Neuronal stem cell (in vitro differentiated cells): ENCODE data around the gene FGD2.

Experiments used
- DNase-seq: peaks from one replicate; pipeline ENCODE4 v3.0.0-alpha.2; 2013; ENCODE audit warnings: low spot score
- H2AFZ ChIP-seq: one replicate; pipeline ENCODE4 v1.6.1; 2013; ENCODE audit warnings: mild to moderate bottlenecking, low read length, inconsistent platforms
- H2AK5ac ChIP-seq: 2 replicates; pipeline ENCODE4 v1.6.1; 2013; ENCODE audit warnings: low read depth, mild to moderate bottlenecking, inconsistent platforms, low read length, moderate library complexity, mixed read lengths
- H2BK120ac ChIP-seq: 2 replicates; pipeline ENCODE4 v1.6.1; 2013; ENCODE audit warnings: low read depth, mild to moderate bottlenecking, inconsistent platforms, low read length, moderate library complexity, mixed read lengths
- H2BK12ac ChIP-seq: one replicate; pipeline ENCODE4 v1.6.1; 2013; ENCODE audit warnings: low read length, inconsistent platforms
- H2BK15ac ChIP-seq: 2 replicates; pipeline ENCODE4 v1.6.1; 2013; ENCODE audit warnings: mild to moderate bottlenecking, low read length, inconsistent platforms, mixed read lengths
- H2BK5ac ChIP-seq: one replicate; pipeline ENCODE4 v1.6.1; 2013; ENCODE audit warnings: inconsistent platforms, mild to moderate bottlenecking, low read length, moderate library complexity
- H3K14ac ChIP-seq: one replicate; pipeline ENCODE4 v1.6.1; 2013; ENCODE audit warnings: low read length, inconsistent platforms
- H3K18ac ChIP-seq: 2 replicates; pipeline ENCODE4 v1.6.1; 2013; ENCODE audit warnings: low read length, inconsistent platforms
- H3K23ac ChIP-seq: 2 replicates; pipeline ENCODE4 v1.6.1; 2013; ENCODE audit warnings: low read depth, mild to moderate bottlenecking, mixed read lengths, low read length, inconsistent platforms; ENCODE audit not compliant: poor library complexity
- H3K27ac ChIP-seq: replicated peaks from 3 replicates; pipeline ENCODE4 v1.5.1; 2013; ENCODE audit warnings: low read length, inconsistent platforms
- H3K27me3 ChIP-seq, 3 experiments: 2 replicates each; pipeline ENCODE4 v1.6.1; 2013; ENCODE audit warnings: low read length in 3 of 3, mild to moderate bottlenecking in 2 of 3, inconsistent platforms in 1 of 3, low read depth in 1 of 3, mixed read lengths in 1 of 3, moderate library complexity in 1 of 3; ENCODE audit not compliant: control insufficient read depth in 3 of 3, insufficient read depth in 3 of 3
- H3K36me3 ChIP-seq, 2 donors: replicated peaks in 1 of 2; 2 replicates each; pipeline ENCODE4 v1.6.1; 2013; ENCODE audit warnings: low read length in 2 of 2; ENCODE audit not compliant: control insufficient read depth in 2 of 2, insufficient read depth in 2 of 2
- H3K4ac ChIP-seq: 2 replicates; pipeline ENCODE4 v1.6.1; 2013; ENCODE audit warnings: inconsistent platforms, mild to moderate bottlenecking, low read length, moderate library complexity
- H3K4me1 ChIP-seq, 2 donors: 1 replicate in 1 of 2; 2 replicates in 1 of 2; pipeline ENCODE4 v1.6.1; 2013; ENCODE audit warnings: low read length in 2 of 2, low read depth in 1 of 2; ENCODE audit not compliant: control insufficient read depth in 2 of 2, insufficient read depth in 1 of 2
- H3K4me2 ChIP-seq: one replicate; pipeline ENCODE4 v1.6.1; 2013; ENCODE audit warnings: mild to moderate bottlenecking, low read length, inconsistent platforms; ENCODE audit not compliant: insufficient read depth, poor library complexity, severe bottlenecking
- H3K4me3 ChIP-seq, 2 donors: 2 replicates each; pipeline ENCODE4 v1.5.1; 2013; ENCODE audit warnings: low read length in 2 of 2, mild to moderate bottlenecking in 2 of 2, inconsistent platforms in 1 of 2, moderate library complexity in 1 of 2
- H3K79me1 ChIP-seq: one replicate; pipeline ENCODE4 v1.6.1; 2013; ENCODE audit warnings: low read depth, mild to moderate bottlenecking, inconsistent platforms, low read length, moderate library complexity
- H3K9ac ChIP-seq: one replicate; pipeline ENCODE4 v1.6.1; 2013; ENCODE audit warnings: mild to moderate bottlenecking, low read depth, low read length, inconsistent platforms; ENCODE audit not compliant: poor library complexity
- H3K9me3 ChIP-seq, 2 donors: replicated peaks in 1 of 2; 2 replicates each; pipeline versions ENCODE3 to v1.6.1; 2013; ENCODE audit warnings: low read length in 2 of 2, mild to moderate bottlenecking in 2 of 2, inconsistent platforms in 1 of 2, low read depth in 1 of 2, mixed read lengths in 1 of 2, moderate library complexity in 1 of 2; ENCODE audit not compliant: control insufficient read depth in 2 of 2, insufficient read depth in 1 of 2
- H4K8ac ChIP-seq: one replicate; pipeline ENCODE4 v1.6.1; 2013; ENCODE audit warnings: low read depth, mild to moderate bottlenecking, inconsistent platforms, low read length, moderate library complexity
- H4K91ac ChIP-seq: one replicate; pipeline ENCODE4 v1.6.1; 2013; ENCODE audit warnings: low read length, low read depth, mild to moderate bottlenecking, inconsistent platforms; ENCODE audit not compliant: poor library complexity
- WGBS, 2 donors: extraction: QIAGEN DNeasy Blood & Tissue Kit; methylation state at CpG; one replicate each; pipeline ENCODE4 v1.1.7; 2013; ENCODE audit warnings: missing lambda C conversion rate in 2 of 2, mixed read lengths in 1 of 2; ENCODE audit not compliant: insufficient read length in 2 of 2, insufficient replicate concordance in 1 of 2; ENCODE audit errors: extremely low coverage in 2 of 2; 5-methylcytosine and 5-hydroxymethylcytosine counted together

The FGD2 gene

DNA sequence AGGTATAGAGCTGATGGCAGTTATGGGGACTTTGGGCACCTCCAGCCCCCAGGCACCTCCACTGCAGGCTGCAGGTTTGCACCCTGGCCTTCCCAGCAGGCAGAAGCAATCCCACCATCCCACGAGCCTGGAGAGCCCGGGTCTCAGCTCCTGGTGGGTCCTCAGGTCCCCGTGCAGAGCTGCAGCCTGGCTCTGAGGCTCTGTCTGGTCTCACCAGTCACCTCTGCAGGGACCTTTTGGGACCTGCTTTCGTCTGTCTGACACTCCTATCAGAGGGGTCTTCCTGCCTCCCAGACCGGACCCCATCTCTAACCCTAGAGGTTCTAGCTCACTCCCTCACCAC, 41.9 kb downstream of the FGD2 start:
- H3K27me3 ChIP-seq, result no peaks in the 10 kb centered on the region

GRCh38 chr6:37047689-37048402, 42.4 kb downstream of the FGD2 start:
- H3K27me3 ChIP-seq, result no peaks in the 10 kb centered on the region
- no peak overlapping the region for H2BK12ac ChIP-seq
- WGBS, 2 donors, result no CpG with 5 or more reads among the region's 10 CpGs

More for the DNA sequence above, 41.9 kb downstream of the FGD2 start:
- peaks cover 8 to 14% of the 10 kb centered on the region in 2 donors for H3K4me1 ChIP-seq
- no CpG with 5 or more reads among the region's 5 CpGs for WGBS, 2 donors
- no peak overlapping the region for H3K4me3 ChIP-seq
- no peak overlapping the region for H2BK5ac ChIP-seq
- no peaks in the 10 kb centered on the region for H3K9me3 ChIP-seq
- no peak overlapping the region for H4K8ac ChIP-seq
- no peak overlapping the region for H2AK5ac ChIP-seq
- H4K91ac ChIP-seq, result no peak overlapping the region
- no peak overlapping the region for H3K18ac ChIP-seq
- H3K4ac ChIP-seq, result no peak overlapping the region
- H3K79me1 ChIP-seq, result no peaks in the 10 kb centered on the region
- H2BK120ac ChIP-seq, result no peak overlapping the region
- no peak for DNase-seq
- H2BK15ac ChIP-seq, result no peak overlapping the region
- no peak overlapping the region for H3K4me2 ChIP-seq
- no peak overlapping the region for H3K23ac ChIP-seq
- H3K14ac ChIP-seq, result no peak overlapping the region
- no peak overlapping the region for H2AFZ ChIP-seq
- no peak overlapping the region for H3K9ac ChIP-seq
- H3K36me3 ChIP-seq, result no peaks in the 10 kb centered on the region
- H3K27ac ChIP-seq, result no peak overlapping the region
- H2BK12ac ChIP-seq, result no peak overlapping the region

GRCh38 chr6:37048403-37048850, 43.0 kb downstream of the FGD2 start:
- Histone ChIP-seq H2AK5ac (no peak overlapping the region), H3K4me1 (peaks cover 8 to 14% of the 10 kb centered on the region in 2 donors), H2BK12ac (no peak overlapping the region), H3K14ac (no peak overlapping the region), H2BK15ac (no peak overlapping the region), H3K9ac (no peak overlapping the region), H3K27ac (no peak overlapping the region), H2AFZ (no peak overlapping the region), H3K9me3 (no peaks in the 10 kb centered on the region), H4K8ac (no peak overlapping the region), H3K4me3 (no peak overlapping the region), H3K18ac (no peak overlapping the region), H3K36me3 (no peaks in the 10 kb centered on the region), H3K4ac (no peak overlapping the region), H3K79me1 (no peaks in the 10 kb centered on the region), H2BK5ac (peak overlapping the region; percentile 27), H3K23ac (no peak overlapping the region), H2BK120ac (no peak overlapping the region), H3K27me3 (no peaks in the 10 kb centered on the region), H3K4me2 (no peak overlapping the region), H4K91ac (no peak overlapping the region)
- no CpG with 5 or more reads among the region's 3 CpGs for WGBS, 2 donors
- DNase-seq, result no peak

More at GRCh38 chr6:37047689-37048402, 42.4 kb downstream of the FGD2 start:
- Histone ChIP-seq H4K8ac (no peak overlapping the region), H3K4ac (no peak overlapping the region), H3K4me3 (no peak overlapping the region), H2AK5ac (no peak overlapping the region), H4K91ac (no peak overlapping the region), H3K9me3 (no peaks in the 10 kb centered on the region), H3K18ac (no peak overlapping the region), H3K4me2 (no peak overlapping the region), H2BK15ac (no peak overlapping the region), H2BK120ac (no peak overlapping the region), H3K79me1 (no peaks in the 10 kb centered on the region), H3K23ac (no peak overlapping the region), H3K9ac (no peak overlapping the region), H3K4me1 (peaks cover 8 to 14% of the 10 kb centered on the region in 2 donors), H2BK5ac (no peak overlapping the region), H3K14ac (no peak overlapping the region), H3K27ac (no peak overlapping the region), H2AFZ (no peak overlapping the region), H3K36me3 (no peaks in the 10 kb centered on the region)
- DNase-seq, result no peak

GRCh38 chr6:37048851-37049757, 43.6 kb downstream of the FGD2 start:
- Histone ChIP-seq H3K27ac (no peak overlapping the region), H3K27me3 (no peaks in the 10 kb centered on the region), H2BK120ac (no peak overlapping the region), H4K8ac (no peak overlapping the region), H3K4ac (no peak overlapping the region), H3K18ac (no peak overlapping the region), H4K91ac (no peak overlapping the region), H2AFZ (no peak overlapping the region), H3K23ac (no peak overlapping the region), H3K4me3 (no peak overlapping the region), H3K14ac (no peak overlapping the region), H2BK15ac (peak overlapping the region; percentile 26), H2AK5ac (no peak overlapping the region), H3K9me3 (no peaks in the 10 kb centered on the region), H3K4me2 (no peak overlapping the region), H2BK12ac (no peak overlapping the region), H3K9ac (no peak overlapping the region), H3K4me1 (peaks cover 8 to 14% of the 10 kb centered on the region in 2 donors), H2BK5ac (peak overlapping the region; percentile 27), H3K79me1 (no peaks in the 10 kb centered on the region), H3K36me3 (no peaks in the 10 kb centered on the region)
- DNase-seq, result no peak
- no CpG with 5 or more reads among the region's 19 CpGs for WGBS, 2 donors
